Measurements from ENCODE around the gene ARNT2.

DNA sequence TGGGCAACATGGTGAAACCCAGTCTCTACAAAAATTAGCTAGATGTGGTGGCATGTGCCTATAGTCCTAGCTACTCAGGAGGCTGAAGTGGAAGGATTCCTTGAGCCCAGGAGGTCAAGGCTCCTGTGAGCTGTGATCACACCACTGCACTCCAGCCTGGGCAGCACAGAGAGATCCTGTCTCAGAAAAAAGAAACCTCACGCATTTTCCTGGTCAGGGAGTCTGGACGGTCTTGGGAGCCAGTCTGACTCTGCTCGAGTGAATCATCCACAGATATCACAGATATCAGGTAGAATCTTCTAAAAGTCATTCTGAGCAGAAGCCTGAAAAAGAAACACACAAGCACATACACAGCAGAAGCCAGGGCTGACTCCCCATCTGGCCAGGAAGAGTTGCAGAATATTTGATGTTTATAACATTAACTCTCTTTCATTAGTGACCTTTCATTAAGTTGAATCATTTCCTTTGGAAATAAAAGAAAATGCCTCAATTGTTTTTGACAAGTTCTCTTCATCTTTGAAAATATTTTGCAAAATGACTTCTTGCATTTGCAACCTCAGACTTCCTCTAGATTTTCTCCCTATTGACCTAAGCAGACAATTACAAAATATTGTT lies 234.5 kb downstream of the ARNT2 start:
- TF ChIP-seq, protein P1, sequence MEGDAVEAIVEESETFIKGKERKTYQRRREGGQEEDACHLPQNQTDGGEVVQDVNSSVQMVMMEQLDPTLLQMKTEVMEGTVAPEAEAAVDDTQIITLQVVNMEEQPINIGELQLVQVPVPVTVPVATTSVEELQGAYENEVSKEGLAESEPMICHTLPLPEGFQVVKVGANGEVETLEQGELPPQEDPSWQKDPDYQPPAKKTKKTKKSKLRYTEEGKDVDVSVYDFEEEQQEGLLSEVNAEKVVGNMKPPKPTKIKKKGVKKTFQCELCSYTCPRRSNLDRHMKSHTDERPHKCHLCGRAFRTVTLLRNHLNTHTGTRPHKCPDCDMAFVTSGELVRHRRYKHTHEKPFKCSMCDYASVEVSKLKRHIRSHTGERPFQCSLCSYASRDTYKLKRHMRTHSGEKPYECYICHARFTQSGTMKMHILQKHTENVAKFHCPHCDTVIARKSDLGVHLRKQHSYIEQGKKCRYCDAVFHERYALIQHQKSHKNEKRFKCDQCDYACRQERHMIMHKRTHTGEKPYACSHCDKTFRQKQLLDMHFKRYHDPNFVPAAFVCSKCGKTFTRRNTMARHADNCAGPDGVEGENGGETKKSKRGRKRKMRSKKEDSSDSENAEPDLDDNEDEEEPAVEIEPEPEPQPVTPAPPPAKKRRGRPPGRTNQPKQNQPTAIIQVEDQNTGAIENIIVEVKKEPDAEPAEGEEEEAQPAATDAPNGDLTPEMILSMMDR (IDR thresholded peaks at IDR 0.05), result no peak
- TF ChIP-seq POLR2A (IDR thresholded peaks at IDR 0.05), result no peak
